AML-193 (cell line): ENCODE data around the gene JUNB.
"Not testable (repeated sequence)": the region's sequence is repeated elsewhere in the genome, so short reads cannot be mapped to it uniquely, and the experiment has no call there.

Source experiments
- DNase-seq, 2 experiments: peaks; one replicate each; lab custom pipeline; 2025; lab: John Stamatoyannopoulos, UW

The JUNB gene

DNA sequence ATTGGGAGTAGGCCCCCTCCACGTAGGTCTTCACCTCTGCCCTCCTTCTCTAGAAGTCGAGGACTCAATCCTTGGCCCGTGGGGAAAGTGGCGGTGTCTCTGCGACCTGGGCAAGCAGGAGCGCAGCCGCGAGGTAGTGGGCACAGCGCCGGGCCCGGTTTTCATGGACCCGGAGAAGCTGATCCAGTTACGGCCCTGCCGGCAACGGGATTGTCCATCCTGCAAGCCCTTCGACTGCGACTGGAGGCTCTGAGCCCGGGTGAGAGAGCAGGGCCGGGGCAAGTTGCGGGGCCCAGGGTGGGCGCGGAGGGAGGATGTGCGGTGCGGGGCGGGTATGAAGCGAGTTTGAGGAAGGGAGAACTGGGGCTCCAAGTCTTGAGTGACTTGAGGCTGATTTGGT lies 12.8 kb downstream of the JUNB start:
- no peak for DNase-seq

DNA sequence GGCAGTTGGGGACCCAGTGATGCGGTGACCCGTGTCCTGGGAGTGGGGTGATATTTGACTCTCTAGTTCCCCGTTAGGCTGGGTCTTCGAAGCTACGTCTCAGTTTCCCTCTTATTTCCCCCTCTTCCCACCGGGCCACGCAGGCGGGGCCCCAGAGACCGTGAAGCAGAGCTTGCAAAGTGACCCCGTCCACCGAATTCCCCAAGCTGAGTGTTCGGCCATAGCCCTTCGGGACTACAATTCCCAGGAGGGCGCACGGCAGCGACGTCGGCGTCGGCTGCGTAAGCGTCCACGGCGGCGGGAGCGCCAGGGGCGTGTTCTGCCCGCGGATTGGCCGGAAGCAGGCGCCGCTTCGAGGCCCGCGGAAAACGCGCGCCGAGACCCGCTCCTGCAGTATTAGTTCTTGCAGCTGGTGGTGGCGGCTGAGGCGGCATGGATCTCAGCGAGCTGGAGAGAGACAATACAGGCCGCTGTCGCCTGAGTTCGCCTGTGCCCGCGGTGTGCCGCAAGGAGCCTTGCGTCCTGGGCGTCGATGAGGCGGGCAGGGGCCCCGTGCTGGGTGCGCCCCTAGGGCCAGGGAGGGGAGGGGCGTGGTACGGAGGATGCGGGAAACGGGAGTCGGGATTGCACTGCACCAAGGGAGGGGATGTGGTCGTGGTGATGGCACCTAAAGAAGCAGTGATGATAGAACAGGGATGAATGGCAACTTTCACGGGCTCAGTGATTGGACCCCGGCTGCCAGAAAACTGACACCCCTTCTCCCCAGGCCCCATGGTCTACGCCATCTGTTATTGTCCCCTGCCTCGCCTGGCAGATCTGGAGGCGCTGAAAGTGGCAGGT lies 15.2 kb downstream of the JUNB start, which contains the start of gene RNASEH2A:
TSS of gene RNASEH2A (plus strand) at position 343 of the 840 bp plus-strand sequence. CDS start at position 433, 90 bp downstream.
- peak; percentile 81 to 82 for DNase-seq

DNA sequence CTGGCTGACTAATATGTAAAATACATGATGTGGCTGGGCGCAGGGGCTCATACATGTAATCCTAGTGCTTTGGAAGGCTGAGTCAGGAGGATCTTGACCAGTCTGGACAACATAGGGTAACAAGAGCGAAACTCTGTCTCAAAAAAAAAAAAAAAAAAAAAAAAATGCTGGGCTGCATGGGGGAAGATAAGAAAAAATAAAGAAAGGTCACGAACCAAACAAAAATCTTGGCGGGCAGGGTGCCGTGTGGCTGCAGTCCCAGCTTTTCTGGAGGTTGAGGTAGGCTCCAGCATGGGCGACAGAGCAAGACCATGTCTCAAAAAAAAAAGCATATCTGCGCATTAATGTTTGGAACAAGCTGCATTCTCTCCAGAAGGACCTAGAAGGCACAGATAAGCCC lies 23.8 kb downstream of the JUNB start:
- no peak for DNase-seq

DNA sequence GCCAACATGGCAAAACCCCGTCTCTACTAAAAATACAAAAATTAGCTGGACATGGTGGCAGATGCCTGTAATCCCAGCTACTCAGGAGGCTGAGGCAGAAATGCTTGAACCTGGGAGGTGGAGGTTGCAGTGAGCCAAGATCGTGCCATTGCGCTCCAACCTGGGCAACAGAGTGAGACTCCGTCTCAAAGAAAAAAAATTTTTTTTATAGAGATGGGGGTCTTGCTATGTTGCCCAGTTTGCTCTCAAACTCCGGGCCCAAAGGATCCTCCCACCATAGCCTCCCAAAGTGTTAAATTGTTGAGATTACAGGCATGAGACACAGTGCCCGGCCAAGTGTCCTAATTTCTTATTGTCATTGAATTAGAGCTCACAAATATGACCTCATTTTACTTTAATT lies 25.9 kb downstream of the JUNB start:
- not testable (repeated sequence) for DNase-seq

DNA sequence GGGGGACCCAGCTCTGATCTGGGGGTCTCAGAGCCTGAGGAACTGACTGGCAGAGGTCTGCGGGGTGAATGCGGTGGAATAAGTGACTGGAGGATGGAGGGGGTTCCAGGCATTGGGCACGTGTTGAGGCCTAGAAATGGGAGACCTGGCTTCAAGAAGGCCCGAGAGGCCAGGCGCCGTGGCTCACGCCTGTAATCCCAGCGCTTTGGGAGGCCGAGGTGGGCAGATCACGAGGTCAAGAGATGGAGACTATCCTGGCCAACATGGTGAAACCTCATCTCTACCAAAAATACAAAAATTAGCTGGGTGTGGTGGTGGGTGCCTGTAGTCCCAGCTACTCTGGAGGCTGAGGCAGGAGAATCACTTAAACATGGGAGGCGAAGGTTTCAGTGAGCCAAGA lies 26.5 kb downstream of the JUNB start:
- not testable (repeated sequence) for DNase-seq

DNA sequence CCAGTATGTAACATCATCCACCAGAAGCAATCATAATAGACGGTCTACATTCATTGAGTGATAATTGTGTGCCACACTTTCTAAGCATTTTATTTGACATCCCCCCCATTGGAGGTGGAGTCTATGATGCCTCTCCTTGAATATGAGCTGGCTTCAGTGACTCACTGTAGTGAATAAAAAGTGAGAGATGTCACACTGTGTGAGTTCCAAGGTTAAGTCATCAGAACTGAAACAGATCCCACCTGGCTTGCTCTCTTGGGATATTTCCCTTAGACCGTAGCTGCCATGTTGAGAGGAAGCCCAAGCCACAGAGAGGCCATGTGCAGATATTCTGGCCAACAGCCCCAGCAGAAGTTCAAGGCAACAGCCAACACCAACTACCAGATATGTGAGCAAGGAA lies 30.5 kb downstream of the JUNB start:
- DNase-seq, result no peak

DNA sequence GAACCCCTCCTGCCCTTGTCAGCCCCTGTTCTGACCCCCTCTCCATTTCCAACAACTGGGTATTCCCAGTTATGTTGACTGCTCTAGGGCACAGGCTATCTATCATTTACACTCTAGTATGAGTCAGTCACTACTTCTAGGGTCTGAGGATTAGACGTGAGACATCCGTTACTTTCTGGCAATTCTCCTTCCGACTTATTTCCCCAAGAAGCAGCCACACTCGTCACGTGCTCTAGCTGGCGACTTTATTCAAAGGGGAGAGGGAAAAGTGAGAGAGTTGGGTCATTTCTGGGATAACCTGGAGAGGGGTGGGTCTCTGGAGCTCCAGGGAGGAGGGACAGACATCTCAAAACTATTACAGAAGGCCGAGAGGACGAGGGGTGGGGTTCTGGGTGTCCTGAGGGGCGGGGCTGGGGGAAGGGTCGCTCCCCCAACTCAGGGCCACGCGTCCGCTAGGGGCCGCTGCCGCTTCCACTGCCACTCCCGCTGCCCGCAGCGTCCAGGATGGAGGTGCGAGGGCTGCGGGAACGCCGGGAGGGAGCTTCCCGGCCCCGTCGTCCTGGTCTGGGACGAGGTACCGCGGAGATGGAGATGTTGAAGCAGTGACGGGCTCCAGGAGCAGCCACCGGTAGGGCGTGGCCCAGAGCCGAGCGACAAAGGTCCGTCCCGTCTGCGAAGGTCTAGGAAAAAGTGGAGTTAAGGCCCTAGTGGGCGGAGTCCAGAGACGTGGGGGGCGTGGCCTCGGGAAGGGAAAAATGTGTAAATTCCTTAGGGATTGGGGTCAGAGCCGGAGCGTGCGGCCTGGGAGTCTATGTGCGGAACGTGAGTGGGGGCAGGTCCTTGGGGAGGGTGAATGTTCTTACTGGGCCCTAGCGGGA lies 34.2 kb downstream of the JUNB start:
- DNase-seq, result no peak

DNA sequence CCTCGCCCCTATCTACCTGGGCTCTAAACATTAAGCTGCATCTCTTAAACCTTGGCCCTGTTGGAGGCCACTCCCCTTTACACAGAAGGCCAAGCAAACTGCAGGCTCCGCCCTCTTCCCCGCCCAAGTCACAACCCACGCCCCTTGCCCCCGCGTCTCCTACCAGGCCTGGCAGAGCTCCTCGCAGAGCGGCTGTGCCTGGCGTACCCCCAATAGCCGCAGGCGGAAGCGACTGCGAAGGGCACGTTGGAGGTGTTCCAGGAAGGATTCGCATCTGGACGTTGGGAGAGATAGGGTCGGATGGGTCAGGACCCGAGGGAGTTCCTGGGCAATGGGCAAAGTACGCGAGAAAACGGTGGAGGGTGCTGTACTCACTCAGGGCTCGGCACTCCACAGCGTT lies 37.2 kb downstream of the JUNB start:
- peak; percentile 46 to 54 for DNase-seq

DNA sequence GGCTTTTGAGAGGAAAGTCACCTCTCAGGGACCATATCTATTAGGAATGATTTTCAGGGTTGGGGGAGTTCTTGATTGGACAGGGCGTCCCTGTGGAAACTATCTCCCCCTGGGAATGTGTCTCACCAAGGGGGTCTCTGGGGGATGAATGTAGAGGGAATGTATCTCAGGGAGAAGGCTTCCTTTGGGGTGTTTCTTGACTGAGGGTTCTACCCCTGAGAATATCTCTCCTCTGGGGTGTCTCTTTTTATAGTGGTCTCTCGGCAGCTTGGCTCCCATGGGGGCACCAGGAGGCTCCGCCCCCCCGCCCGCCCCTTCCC lies 42.1 kb downstream of the JUNB start:
- no peak for DNase-seq

DNA sequence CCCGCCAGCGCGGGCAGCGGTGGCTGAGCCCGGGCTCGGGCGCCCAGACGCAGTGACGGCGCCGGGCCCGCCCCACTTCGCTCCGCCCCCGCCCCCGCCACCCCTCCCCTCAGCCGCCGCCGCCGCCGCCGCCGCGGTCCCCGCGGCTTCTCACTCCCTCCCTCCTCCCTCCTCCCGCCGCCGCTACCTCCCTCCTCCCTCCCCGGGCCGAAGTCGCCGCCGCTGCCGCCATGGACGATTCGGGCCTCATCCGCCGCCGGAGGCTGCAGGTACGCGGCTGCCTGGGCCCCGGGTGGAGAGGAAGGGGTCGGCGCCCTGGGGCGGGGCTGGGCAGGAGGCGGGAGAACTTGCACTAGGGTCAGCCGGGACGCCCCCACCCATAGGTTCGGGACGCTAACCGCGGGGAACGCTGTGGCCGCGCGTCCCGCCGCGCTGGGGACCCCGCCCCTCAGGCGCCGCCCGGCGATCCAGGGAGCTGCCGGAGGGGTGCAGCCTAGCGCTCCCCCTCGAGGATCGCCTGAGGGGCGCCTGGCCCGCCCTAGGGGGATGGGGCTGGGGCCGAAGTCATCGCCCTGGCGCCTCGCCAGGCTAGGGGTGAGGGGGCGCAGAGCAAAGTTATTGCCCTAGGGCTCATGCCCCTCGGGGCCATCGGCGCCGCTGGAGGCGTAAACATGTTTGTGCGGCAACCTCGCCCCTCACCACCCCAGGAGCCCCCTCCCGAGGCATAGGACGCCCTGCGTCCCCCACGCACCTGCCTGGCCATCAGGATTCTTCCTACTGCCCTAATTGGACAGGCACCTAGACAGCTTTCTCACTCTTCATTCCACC lies 42.7 kb downstream of the JUNB start:
- no peak for DNase-seq

DNA sequence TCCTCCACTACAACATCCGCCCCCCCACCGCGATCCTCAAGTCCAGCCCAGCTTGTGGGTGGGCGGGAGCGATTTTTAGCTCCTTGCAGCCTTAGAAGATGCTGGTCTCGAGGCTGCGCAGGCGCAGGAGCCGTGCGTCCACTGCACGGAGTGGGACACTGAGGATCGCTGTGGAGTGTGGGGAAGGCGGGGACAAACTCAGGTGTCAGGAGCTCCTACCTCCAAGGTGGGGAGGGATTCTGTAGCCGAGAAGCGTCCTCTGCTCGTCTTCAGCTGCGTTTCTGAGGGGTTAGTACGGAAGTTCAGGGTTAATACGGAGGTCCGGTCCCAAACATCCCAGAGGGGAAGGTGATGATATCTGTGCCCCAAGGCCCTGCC lies 43.3 kb downstream of the JUNB start, which contains the start of gene RTBDN:
TSS of gene RTBDN (minus strand) at position 14 of the 378 bp plus-strand sequence. CDS start 4,600 bp downstream, outside the sequence.
- DNase-seq, result no peak

DNA sequence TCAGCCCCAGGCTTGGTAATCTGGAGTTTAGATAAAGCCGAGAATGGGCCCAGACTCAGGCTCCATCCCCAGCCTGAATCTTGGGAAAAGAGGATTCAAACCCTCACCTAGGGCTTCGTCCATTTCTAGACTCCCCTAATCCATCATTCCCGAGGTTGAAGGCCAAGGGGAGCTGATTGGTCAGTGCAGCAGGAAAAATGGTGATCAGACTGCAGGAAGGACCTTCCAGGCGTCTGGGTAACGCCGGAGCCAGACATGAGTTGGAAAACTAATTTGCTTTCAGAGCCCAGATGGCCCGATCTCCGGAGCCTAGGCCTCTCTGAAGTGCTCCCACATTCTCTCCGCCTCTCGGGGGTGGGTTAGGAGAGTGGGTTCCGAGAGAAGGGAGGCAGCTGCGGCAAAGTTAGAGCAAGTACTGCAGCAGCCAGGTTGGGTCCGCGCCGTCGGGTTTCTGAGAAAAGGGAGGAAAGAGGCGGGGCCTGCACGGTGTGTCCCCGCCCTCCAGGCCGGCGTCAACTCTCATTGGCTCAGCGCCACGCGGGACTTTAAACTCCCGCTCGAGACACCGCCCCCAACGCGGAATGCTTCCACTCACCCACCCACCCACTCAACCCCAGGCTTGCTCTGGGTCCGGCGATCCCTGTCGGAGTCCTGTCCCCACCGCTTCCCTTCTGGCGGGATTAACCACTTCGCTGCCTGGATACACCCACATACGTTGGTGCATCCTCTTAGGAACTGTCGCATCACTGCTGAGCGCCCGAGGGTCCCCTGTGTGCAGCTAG lies 43.9 kb downstream of the JUNB start:
- DNase-seq, result no peak

DNA sequence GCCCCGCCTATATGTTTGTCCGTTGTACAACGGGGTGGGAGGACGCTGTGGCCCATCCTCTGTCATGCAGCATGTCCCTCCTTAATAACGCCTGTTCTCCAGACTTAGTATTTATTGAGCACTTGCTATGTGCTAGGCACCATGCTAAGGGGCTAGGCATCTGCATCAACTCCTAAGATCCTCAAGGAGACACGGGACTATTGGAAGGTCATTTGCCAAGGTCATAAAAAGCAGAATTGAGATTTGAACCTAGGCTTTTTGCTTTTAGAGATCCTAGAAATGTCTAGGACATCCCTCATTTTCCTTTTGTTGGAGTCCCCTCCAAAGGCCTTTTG lies 45.2 kb downstream of the JUNB start:
- no peak for DNase-seq

DNA sequence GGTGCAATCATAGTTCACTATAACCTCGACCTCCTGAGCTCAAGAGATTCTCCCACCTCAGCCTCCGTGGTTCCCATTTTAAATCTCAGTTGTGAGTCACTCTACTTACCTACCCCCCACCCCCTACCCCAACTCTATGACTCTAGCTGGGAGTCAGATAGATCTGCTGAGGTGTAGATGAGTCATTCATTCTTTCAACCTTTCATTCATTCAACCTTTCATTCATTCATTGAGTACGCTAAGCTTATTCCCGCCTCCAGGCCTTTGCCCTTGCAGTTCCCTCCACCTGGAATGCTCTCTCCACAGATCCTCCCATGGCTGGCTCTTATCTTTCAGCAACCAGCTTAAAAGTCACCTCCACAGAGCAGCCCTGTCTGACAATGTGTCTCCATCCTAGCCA lies 45.9 kb downstream of the JUNB start:
- no peak for DNase-seq

DNA sequence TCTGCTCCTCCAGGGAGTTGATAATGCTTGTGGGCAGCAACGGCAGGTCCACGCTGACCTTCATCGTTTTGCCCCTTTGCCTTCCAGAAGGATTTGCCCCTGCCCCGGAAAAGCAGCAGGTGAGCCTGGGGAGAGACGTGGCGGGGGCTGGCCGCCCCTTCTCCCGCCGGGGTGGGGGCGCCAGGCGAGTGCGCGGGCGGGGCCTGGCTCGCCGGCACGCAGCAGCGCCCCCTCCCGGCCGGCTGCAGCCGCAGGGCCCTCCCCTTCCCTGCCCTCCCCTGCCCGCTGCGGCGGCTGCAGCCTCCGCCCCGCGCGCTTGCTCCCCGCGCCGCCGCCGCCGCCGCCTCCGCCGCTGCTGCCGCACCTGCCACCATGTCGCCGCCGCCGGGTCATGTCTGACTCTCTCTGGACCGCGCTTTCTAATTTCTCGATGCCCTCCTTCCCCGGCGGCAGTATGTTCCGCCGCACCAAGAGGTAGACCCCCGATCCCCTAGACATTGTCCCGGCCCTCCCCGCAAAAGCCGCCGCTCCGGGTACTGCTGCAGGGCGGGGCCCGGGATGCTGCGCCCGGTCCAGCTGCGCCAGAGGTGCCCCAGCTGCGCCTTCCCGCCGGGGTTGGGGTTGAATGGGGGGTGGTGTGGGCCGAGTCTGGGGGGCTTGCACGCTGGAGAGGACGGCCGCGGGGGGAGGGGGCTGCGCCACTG lies 47.0 kb downstream of the JUNB start, which contains the start of gene MAST1:
TSS of gene MAST1 (plus strand) at position 334 of the 704 bp plus-strand sequence. CDS start at position 392, 58 bp downstream.
- DNase-seq, result peak; percentile 51 to 58

DNA sequence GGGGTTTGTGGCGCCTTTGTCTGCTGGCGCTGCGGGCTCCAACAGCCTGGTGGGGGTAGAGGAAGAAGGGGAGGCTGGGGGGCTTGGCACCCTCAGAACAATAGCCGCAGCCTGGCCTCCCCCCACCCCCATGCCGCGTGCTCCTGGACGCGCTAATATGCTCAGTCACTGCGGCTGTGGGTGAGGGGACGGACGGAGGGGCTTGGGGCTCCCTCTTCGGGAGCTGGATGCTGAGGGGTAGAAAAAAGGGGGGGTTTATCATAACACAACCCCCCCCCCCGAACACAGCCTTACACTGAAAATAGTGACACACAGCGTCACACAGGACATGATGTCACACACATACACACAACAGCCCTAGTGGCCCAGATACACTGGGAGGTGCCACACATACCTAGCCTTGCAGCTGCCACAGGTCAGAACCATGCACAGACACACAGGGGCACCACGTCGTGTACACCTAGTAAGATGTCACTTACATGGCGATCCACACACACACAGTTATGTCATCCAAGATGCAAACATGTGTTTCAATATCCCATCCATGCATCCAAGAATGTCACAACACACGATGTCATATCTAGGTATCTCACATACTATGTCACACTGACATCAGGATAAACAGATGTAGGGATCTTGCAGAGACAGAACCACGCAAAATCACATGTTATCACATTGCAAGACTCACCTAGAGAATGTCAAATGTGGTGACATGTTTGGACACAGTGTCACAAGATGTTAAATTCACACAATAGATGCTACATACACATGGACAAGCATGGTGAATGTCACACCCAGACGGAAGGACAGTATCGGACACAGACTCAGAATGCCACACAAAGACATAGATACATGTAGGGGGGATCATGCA lies 47.8 kb downstream of the JUNB start:
- peak in 1 of 2 experiments; percentile 12 for DNase-seq

DNA sequence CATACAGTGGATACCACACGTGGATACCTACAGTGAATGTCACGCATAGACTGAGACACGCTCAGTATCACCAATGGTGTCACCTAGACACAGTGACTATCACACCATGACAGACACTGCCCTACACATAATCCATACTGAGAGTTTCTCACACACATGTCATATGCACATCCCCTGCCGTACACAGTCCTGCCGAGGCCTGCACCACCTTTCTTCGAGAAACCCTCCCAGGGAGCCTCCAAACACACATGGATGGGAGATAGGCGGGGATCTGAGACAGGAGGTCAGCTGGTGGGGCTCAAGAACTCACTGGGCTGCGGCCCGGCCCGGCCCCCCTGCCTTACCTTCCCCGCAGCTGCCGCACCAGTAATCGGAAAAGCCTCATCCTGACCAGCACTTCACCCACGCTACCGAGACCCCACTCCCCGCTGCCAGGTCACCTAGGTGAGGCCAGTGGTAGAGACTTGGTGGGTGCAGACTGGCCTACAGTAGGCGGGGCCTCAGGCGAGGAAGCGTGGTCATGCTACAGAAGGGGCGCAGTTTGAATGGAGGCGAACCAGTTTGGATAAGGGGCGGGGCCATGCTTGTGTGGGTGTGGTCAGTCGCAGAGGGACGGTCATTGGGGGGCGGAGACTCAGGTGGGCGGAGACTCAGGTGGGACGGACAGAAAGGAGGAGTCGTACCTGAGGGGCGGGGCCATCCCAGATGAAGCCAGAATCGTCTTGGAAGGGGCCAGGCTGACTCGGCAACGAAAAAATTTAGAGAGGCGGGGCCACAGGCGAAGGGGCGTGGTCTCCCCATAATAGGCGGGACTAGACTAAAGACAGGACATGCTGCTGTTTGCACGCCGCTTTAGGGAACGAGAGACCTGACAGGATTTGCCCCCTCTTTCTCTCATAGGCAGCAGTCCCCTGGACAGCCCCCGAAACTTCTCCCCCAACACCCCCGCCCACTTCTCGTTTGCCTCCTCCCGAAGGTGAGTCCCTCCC lies 49.1 kb downstream of the JUNB start:
- DNase-seq, result no peak

DNA sequence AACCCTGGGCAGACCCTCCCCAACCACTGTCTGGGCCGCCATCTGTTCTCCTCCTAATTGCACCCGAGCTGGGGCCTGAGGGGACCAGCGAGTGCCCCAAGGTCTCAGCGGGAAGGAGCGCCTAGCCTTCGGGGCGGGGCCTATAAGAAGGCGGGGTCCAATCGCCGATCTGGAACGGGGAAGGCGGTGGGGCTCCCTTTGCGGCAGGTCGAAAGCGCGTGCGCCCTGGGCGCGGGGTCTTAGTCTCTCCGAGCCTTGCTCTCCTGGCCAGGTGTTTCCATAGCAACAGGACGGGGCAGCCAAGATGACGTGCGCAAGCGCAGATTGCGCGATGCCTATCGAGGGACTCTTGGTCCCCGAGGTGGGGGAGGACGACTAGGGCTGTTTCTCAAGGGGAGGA lies 49.8 kb downstream of the JUNB start:
- no peak for DNase-seq
